GM12873 (cell line): ENCODE results near the gene EML6.

ENCODE experiments used
- CTCF ChIP-seq: IDR thresholded peaks from 2 replicates; pipeline ENCODE4 v1.5.1; 2012; ENCODE audit warnings: low read depth, mild to moderate bottlenecking, moderate library complexity, low read length, control low read depth; ENCODE audit not compliant: insufficient read depth; ENCODE audit errors: missing control alignments

EML6 gene

DNA sequence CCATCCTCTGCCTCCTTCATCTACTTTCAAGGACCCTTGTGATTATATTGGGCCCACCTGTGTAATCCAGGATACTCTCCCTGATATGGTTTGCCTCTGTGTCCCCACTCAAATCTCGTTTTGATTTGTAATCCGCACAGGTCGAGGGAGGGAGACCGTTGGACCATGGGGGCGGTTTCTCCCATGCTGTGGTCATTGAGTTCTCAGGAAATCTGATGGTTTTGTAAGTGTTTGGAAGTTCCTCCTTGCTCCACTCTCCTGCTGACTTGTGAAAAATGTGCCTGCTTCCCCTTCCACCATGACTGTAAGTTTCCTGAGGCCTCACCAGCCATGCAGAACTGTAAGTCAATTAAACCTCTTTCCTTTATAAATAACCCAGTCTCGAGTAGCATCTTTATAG is 42.0 kb upstream of the EML6 start:
- TF ChIP-seq CTCF, result no peak

- no peak for TF ChIP-seq CTCF
Measured at GRCh38 chr2:54683596-54683995, 39.9 kb upstream of the EML6 start.

GRCh38 chr2:54685263-54685775 is 38.1 kb upstream of the EML6 start:
- no peak for TF ChIP-seq CTCF

GRCh38 chr2:54687595-54688152 is 35.8 kb upstream of the EML6 start:
- no peak for TF ChIP-seq CTCF

- TF ChIP-seq CTCF, result no peak
Measured at GRCh38 chr2:54691445-54692135, 31.9 kb upstream of the EML6 start.

DNA sequence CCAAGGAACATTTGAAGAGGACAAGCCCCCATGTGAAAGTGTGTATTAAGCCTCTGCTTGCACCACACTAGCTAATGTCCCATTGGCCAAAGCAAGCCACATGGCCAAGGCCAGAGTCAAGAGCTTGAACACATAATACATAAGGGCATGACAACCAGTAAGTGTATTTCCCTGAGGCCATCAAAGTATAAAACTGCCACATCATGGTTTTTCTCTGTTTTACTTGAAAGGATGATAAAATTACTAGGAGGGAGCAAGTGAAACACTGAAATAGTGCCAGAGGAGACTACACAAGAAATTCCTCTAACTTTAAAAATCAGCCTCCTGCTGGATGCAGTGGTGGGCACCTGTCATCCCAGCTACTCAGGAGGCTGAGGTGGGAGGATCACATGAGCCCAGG is 30.9 kb upstream of the EML6 start:
- TF ChIP-seq CTCF, result no peak

GRCh38 chr2:54695378-54695777 is 28.1 kb upstream of the EML6 start:
- TF ChIP-seq CTCF, result no peak
